Lung microvascular endothelial cell (primary cell): ENCODE data around the gene MSX2. TPM values are rescaled to one million over a fixed set of nuclear protein-coding genes. Genes with fewer than 3 reads are reported as not detected.
"Not testable (repeated sequence)": the region's sequence is repeated elsewhere in the genome, so short reads cannot be mapped to it uniquely, and the experiment has no call there.

Experiments used
- DNase-seq, 2 donors: peaks; one replicate each; pipeline versions ENCODE4 v3.0.0 to v3.0.0-alpha.2; 2010; ENCODE audit warnings: low read depth in 2 of 2
- total RNA-seq: library from RNA; depleted of rRNA; stranded (reverse); fragments of >200 nt; gene quantifications from 2 replicates; pipeline ENCODE4 v1.2.1, GENCODE V29; 2014

MSX2 gene
- total RNA-seq, 1 donor from 2014 or later = not detected

DNA sequence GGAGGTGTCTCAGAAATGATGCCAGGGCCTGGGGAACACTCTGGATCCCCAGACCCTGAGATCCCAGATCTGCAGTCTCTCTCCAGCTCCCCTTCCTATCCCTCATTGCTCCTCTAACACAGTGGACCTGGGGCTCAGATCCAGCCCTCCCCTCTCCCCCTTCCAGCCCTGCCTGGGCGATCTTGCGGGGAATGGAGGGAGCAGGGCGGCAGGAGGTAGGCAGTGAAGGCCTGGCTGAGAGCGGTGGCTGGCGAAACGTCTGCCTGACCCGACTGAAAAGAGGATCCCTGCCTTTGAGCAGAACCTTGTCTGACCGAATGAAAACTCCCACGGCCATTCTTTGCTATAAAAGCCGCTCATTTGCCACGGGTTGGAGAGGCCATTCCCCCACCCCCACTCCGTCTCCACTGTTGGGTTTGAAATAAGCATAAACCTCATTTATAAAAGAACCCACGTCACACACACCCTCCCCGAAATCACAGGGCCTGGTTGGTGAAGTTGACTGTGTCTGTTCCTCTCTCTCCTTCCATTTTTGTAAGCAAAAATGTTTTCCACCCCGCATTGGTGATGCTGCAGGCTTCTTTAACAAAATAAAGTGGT lies 8.8 kb downstream of the MSX2 start:
- no peak for DNase-seq

GRCh38 chr5:174733836-174734235 lies 9.5 kb downstream of the MSX2 start:
- no peak for DNase-seq

DNA sequence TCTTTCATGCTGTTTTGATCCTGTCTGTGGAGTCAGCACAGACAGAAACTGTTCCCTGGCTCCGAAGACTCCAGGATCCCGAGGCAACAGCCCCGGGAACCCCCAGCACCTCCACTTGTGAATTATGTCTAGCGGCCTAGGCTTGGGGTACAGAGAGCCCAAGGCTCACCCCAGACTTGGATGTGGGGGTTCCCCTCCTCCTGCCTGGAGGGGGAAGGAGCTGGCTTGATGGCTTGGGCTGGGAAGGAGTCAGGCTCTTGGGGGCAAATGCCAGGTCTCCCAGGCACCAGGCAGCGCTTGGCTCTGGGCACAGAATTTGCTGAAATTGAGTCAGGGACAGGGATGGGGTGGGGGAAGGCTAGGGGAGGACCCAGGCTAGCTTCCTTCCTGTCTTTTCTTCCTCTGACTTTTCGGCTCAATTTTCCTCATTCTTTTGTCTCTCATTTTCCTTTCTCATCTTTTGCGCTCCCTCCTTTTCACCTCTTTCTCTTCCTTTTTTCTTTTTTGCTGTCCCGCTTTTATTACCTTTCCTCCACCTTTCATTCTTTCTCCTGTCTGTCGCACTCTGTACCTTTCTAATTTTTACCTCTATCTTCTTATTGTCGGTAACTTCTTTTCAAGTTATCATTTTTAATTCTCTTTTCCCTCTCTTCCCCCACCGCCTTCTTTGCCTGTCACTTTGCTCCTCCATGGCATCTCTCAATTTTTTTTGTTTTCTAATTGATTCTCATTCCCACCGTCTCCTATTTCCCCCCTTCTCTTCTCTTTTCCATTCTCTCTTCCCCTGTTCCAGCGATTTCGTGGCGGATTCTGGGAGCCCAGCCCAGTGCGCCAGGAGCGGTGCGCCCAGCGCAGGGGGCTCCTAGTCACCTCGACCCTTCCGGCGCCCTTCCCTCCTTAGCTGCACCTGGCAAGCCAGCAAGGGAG lies 10.5 kb downstream of the MSX2 start:
- no peak for DNase-seq

DNA sequence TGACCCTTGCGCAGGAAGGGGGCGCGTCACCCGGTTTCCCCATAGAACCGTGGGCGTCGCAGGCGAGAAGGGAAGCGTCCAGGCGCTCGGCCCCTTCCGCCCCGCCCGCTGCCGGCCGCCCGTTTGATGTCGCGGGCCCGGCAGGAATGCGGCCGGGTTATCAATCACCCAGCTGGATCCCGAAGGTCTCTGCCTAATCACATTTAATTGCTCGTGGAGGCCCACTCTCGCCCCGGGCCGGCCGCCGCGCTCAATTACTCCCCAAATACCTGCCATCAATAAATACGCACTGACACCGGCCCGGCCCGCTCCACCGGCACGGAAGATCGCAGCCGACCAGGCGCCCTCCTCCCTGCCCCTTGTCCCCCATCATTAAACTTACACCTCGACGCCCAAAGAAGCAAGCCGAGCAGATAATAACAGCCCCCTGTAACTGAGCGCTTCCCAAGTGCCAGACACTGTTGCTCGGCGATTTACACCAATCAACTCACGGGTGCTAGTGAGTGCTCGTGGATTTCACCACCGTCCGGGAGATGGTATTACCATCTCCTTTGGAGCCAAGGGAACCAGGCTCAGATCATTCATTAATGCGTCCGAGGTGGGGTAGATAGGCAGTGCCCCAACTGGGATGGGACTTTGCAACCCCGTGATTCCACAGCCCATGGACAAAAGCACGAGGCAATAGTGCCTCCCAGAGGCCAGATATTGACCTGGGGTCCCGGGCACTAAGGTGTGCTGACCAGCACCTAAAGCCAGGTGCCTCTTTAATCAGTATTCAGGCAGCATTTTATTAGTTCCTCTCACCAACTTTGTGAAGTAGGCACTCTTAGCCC lies 11.3 kb downstream of the MSX2 start:
- no peak for DNase-seq

DNA sequence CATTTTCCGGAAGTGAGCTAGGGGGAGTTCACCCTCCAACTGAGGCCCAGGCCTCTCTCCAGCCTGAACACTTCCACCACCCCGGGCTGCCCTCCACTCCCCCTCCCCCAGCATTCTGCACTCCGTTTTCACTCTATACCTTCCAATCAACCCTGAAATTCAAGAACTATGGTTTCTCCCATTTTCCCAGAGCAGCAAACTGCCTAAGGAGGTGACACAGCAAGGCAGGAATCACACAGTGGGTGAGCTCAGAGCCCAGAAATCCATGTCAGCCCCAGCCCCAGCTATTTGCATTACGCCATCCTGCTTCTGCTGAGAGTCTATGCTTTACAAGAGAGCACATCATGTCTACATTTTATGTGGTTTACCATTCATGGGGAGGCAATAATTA lies 11.9 kb downstream of the MSX2 start:
- DNase-seq = no peak

GRCh38 chr5:174736777-174737176 lies 12.4 kb downstream of the MSX2 start:
- DNase-seq = no peak

- DNase-seq = no peak
Observed at GRCh38 chr5:174737330-174737729, 12.9 kb downstream of the MSX2 start.

- DNase-seq = no peak
Observed at GRCh38 chr5:174741352-174741751, 17.0 kb downstream of the MSX2 start.

DNA sequence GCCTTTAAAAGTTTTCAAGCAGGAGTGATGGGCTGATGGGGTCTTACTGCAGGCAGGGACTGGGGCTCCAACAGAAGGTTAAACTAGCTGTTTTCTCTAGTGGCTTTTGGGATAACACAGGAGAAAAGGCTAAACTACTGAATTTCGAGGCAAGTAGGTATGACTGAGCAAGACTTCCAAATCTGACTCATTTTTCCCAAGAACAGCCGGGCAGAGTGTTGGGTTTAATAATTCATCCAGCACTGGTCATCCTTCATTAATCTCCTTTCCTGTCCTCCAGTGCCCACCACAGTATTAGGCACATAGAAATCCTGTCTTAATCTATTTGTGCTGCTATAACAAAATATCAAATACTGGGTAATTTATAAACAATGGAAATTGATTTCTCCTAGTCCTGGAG lies 20.5 kb downstream of the MSX2 start:
- DNase-seq = no peak

- no peak for DNase-seq
Observed at GRCh38 chr5:174745590-174746103, 21.3 kb downstream of the MSX2 start.

DNA sequence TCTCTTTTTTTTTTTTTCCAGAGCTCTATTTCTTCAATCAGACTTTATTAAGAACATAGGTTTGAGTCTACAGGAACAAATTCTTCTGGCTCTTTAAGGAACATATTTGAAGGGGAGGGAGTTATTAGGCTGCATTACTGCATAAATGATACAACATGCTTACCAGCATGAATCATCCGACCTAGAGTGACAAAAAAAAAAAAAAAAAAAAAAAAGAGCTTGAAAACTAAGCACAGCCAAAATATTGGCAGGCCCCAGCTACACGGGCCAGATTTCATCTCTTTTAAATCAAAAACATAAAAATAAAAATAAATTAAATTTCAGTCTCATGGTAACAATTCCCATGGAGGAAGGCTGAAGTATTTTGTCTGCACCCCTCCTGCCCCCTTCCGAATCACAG lies 26.3 kb downstream of the MSX2 start:
- no peak for DNase-seq

- no peak for DNase-seq
Observed at GRCh38 chr5:174751154-174752000, 27.0 kb downstream of the MSX2 start.

DNA sequence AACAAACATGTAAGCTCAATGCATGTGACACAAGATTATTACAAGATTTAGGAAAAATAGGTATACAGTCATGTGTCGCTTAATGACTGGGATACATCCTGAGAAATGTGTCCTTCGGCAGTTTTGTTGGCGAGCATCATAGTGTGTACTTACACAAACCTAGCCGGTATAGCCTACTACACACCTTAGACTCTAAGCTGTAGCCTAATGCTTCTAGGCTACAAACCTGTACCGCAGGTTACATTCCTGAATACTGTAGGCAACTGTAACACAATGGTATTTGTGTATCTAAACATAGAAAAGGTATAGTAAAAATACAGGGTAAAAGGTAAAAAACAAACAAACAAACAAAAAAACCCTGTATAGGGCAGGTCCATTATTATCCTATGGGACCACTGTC lies 27.7 kb downstream of the MSX2 start:
- no peak for DNase-seq

GRCh38 chr5:174755106-174755505 lies 30.7 kb downstream of the MSX2 start:
- DNase-seq = no peak

DNA sequence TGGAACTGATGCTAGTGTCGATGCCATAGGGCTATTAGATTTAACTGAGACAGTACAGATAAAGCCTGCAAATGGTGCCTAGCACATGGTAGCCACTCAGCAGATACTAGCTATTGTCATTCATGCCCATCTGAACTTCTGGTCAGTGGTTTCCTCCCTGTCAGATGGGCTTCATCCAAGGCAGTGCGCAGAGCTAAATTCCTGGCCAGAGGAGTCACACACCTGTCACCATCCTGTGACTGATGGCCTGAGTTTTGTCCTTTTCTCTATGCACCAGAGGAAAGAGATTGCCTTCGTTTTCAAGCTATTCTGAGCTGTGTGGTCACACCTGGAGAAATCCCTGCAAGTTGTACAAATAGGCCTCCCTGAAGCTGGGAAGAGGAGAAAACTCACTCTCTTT lies 34.7 kb downstream of the MSX2 start:
- DNase-seq = no peak

GRCh38 chr5:174760721-174761120 lies 36.3 kb downstream of the MSX2 start:
- no peak for DNase-seq

GRCh38 chr5:174761341-174761740 lies 37.0 kb downstream of the MSX2 start:
- DNase-seq = not testable (repeated sequence)

GRCh38 chr5:174764309-174764708 lies 39.9 kb downstream of the MSX2 start:
- no peak for DNase-seq

DNA sequence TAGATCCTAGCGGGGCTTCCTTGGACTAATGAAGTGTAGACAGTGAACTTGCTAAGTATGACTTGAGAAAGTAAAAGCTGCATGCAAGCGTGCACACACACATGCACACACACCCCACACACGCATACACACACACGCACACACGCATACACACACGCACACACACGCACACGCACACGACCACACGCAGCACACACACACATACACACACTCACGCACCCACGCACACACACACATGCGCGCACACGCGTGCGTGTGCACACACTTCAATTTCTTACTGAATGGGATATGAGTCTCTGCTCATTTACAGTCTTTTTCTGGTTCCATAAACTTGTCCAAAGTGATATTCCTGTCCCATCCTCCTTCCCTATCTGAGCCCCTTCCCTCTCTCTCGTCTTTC lies 41.2 kb downstream of the MSX2 start:
- no peak for DNase-seq

DNA sequence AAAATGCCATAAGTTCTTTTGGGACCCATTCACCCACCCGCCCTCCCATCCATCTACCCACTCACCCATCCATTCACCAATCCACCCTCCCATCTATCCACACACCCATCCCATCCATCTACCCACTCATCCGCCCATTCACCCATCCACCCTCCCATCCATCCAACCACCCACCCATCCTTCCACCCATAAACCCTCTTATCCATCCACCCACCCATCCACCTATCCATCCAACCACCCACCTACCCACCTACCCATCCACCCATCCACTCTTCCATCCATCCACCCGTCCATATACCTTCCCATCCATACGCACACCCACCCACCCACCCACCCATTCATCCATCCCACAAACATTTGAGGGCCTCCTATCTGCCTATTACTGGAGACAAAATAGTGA lies 43.3 kb downstream of the MSX2 start:
- DNase-seq = no peak

DNA sequence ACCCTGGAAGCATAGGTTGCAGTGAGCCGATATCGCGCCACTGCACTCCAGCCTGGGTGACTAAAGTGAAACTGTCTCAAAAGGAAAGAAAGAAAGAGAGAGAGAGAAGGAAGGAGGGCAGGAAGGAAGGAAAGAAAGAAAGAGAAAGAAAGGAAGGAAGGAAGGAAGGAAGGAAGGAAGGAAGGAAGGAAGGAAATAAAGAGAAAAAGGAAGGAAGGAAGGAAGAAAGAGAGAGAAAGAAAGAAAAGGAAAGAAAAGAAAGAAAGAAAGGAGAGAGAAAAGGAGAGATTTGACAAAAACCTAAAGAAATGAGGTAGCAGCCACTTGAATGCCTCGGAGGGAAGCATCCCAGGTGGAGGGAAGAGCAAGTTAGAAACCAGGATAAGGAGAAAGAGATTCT lies 44.6 kb downstream of the MSX2 start:
- no peak for DNase-seq
